Mesendoderm (in vitro differentiated cells): ENCODE measurements around the gene MSL3. TPM values are rescaled to one million over a fixed set of nuclear protein-coding genes. Genes with fewer than 3 reads are reported as not detected.

ENCODE experiments used
- DNase-seq: peaks from one replicate; pipeline ENCODE4 v3.0.0; 2013
- H2AK5ac ChIP-seq: 2 replicates; pipeline ENCODE4 v1.6.1; 2013; ENCODE audit warnings: low read length, inconsistent platforms
- H2BK120ac ChIP-seq: 2 replicates; pipeline ENCODE4 v1.6.1; 2013; ENCODE audit warnings: low read depth, mild to moderate bottlenecking, low read length, moderate library complexity, mixed read lengths
- H2BK15ac ChIP-seq: replicated peaks from 2 replicates; pipeline ENCODE4 v1.6.1; 2013; ENCODE audit warnings: low read depth, mild to moderate bottlenecking, moderate library complexity
- H2BK5ac ChIP-seq: 2 replicates; pipeline ENCODE4 v1.6.1; 2013; ENCODE audit warnings: low read length, inconsistent platforms
- H3K18ac ChIP-seq: 2 replicates; pipeline ENCODE4 v1.6.1; 2013; ENCODE audit warnings: mild to moderate bottlenecking, low read length, mixed read lengths
- H3K23ac ChIP-seq: one replicate; pipeline ENCODE4 v1.6.1; 2013; ENCODE audit warnings: low read length
- H3K27ac ChIP-seq: 2 replicates; pipeline ENCODE4 v1.5.1; 2013; ENCODE audit warnings: low read depth, mild to moderate bottlenecking, inconsistent platforms, low read length, moderate library complexity
- H3K27me3 ChIP-seq: 2 replicates; pipeline ENCODE4 v1.6.1; 2013; ENCODE audit warnings: low read length, control low read depth, mild to moderate bottlenecking, inconsistent platforms; ENCODE audit not compliant: insufficient read depth, poor library complexity
- H3K36me3 ChIP-seq: 2 replicates; pipeline ENCODE4 v1.6.1; 2013; ENCODE audit warnings: low read length, inconsistent platforms; ENCODE audit not compliant: control insufficient read depth, insufficient read depth
- H3K4ac ChIP-seq: one replicate; pipeline ENCODE4 v1.6.1; 2013; ENCODE audit warnings: low read depth, mild to moderate bottlenecking, low read length, moderate library complexity
- H3K4me1 ChIP-seq: 2 replicates; pipeline ENCODE4 v1.6.1; 2013; ENCODE audit warnings: low read depth, low read length, inconsistent platforms; ENCODE audit not compliant: control insufficient read depth
- H3K4me2 ChIP-seq: 2 replicates; pipeline ENCODE4 v1.6.1; 2013; ENCODE audit warnings: low read length
- H3K4me3 ChIP-seq: 2 replicates; pipeline ENCODE4 v1.5.1; 2013; ENCODE audit warnings: mild to moderate bottlenecking, low read length
- H3K56ac ChIP-seq: one replicate; pipeline ENCODE4 v1.6.1; 2013; ENCODE audit warnings: low read length
- H3K79me1 ChIP-seq: 2 replicates; pipeline ENCODE4 v1.6.1; 2013; ENCODE audit warnings: low read length, inconsistent platforms
- H3K79me2 ChIP-seq: 2 replicates; pipeline ENCODE4 v1.6.1; 2013; ENCODE audit warnings: mild to moderate bottlenecking, low read length; ENCODE audit not compliant: control insufficient read depth, insufficient read depth
- H3K9ac ChIP-seq: 2 replicates; pipeline ENCODE4 v1.6.1; 2013; ENCODE audit warnings: low read length, inconsistent platforms
- H4K5ac ChIP-seq: one replicate; pipeline ENCODE4 v1.6.1; 2013; ENCODE audit warnings: low read length
- H4K8ac ChIP-seq: one replicate; pipeline ENCODE4 v1.6.1; 2013; ENCODE audit warnings: low read depth, mild to moderate bottlenecking, control low read depth, low read length, moderate library complexity
- WGBS: extraction: QIAGEN DNeasy Blood & Tissue Kit; methylation state at CpG from one replicate; pipeline ENCODE4 v1.1.7; 2013; ENCODE audit warnings: low lambda C conversion rate, missing lambda C conversion rate; ENCODE audit not compliant: insufficient coverage; ENCODE audit errors: extremely low coverage; 5-methylcytosine and 5-hydroxymethylcytosine counted together
- polyA plus RNA-seq, 2 experiments: library from polyadenylated mRNA; stranded (reverse); fragments of 200-250 nt; gene quantifications; one replicate each; pipeline ENCODE4 v1.2.3, GENCODE V29; 2013

MSL3 gene, protein sequence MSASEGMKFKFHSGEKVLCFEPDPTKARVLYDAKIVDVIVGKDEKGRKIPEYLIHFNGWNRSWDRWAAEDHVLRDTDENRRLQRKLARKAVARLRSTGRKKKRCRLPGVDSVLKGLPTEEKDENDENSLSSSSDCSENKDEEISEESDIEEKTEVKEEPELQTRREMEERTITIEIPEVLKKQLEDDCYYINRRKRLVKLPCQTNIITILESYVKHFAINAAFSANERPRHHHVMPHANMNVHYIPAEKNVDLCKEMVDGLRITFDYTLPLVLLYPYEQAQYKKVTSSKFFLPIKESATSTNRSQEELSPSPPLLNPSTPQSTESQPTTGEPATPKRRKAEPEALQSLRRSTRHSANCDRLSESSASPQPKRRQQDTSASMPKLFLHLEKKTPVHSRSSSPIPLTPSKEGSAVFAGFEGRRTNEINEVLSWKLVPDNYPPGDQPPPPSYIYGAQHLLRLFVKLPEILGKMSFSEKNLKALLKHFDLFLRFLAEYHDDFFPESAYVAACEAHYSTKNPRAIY
- 13.2 TPM for polyA plus RNA-seq (2013, experiment 1 of 2)
- 14.0 TPM for polyA plus RNA-seq (2013, experiment 2 of 2)

DNA sequence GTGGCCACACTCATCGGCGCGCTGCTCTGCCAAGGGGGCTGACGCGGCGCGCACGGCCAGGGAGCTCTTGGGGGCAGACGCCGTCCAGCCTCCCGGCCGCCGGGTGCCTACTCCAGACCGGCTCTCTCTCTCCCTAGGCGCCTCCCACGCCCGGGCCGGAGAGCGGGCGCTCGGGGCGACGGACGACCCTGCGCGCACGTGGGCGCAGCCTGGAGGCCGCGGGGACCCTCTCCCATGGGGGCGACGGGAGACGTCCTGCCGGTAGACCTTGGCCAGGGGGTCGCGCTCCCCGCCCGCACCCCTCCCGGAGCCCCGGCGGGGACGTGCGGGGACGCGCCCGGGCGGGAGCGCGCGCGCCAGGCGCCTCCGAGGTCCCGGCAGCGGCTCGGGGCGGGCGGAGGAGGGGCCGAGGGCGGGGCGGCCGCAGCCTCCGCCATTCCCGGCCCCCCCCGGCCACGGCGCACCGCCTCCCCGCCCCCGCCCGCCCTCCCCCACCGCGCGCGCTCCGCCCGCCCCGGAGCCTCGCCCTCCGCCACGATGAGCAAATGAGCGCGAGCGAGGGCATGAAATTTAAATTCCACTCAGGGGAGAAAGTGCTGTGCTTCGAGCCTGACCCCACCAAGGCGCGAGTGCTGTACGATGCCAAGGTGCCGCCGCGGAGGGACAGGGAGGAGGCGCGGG is at the start of gene MSL3:
TSS of gene MSL3 (plus strand) at position 519 of the 681 bp plus-strand sequence. CDS start at position 546, 27 bp downstream.
- Histone ChIP-seq H3K79me1 (no peaks in the 10 kb centered on the region), H3K4me3 (peak within 1 kb of the TSS; percentile 78), H3K23ac (no peak within 1 kb of the TSS), H3K4me1 (no peaks in the 10 kb centered on the region), H3K79me2 (no peaks in the 10 kb centered on the region), H3K4ac (peak within 1 kb of the TSS; percentile 91), H2BK120ac (peak within 1 kb of the TSS; percentile 61), H2BK15ac (no peak within 1 kb of the TSS), H2AK5ac (no peak within 1 kb of the TSS), H3K4me2 (peak within 1 kb of the TSS; percentile 53), H3K9ac (peak within 1 kb of the TSS; percentile 84), H3K27ac (peak within 1 kb of the TSS; percentile 62), H3K56ac (peak within 1 kb of the TSS; percentile 88), H4K5ac (no peak within 1 kb of the TSS), H3K27me3 (no peaks in the 10 kb centered on the region), H3K36me3 (no peaks in the 10 kb centered on the region), H2BK5ac (no peak within 1 kb of the TSS), H3K18ac (peak within 1 kb of the TSS; percentile 98), H4K8ac (no peak within 1 kb of the TSS)
- peak; percentile 47 for DNase-seq
- WGBS = no CpG with 5 or more reads among the region's 93 CpGs

GRCh38 chrX:11722304-11722703 is 35.7 kb upstream of the MSL3 start:
- Histone ChIP-seq H3K4me3 (no peak overlapping the region), H2BK15ac (no peak overlapping the region), H3K4me2 (no peak overlapping the region), H3K23ac (no peak overlapping the region), H3K79me2 (no peaks in the 10 kb centered on the region), H3K4me1 (no peaks in the 10 kb centered on the region), H4K8ac (no peak overlapping the region), H3K27me3 (no peaks in the 10 kb centered on the region), H4K5ac (no peak overlapping the region), H3K4ac (no peak overlapping the region), H3K27ac (no peak overlapping the region), H3K79me1 (no peaks in the 10 kb centered on the region), H2BK5ac (no peak overlapping the region), H3K36me3 (no peaks in the 10 kb centered on the region), H3K56ac (no peak overlapping the region), H3K9ac (no peak overlapping the region), H2BK120ac (no peak overlapping the region), H3K18ac (no peak overlapping the region), H2AK5ac (no peak overlapping the region)
- no peak for DNase-seq
- WGBS = no CpG with 5 or more reads among the region's 5 CpGs

DNA sequence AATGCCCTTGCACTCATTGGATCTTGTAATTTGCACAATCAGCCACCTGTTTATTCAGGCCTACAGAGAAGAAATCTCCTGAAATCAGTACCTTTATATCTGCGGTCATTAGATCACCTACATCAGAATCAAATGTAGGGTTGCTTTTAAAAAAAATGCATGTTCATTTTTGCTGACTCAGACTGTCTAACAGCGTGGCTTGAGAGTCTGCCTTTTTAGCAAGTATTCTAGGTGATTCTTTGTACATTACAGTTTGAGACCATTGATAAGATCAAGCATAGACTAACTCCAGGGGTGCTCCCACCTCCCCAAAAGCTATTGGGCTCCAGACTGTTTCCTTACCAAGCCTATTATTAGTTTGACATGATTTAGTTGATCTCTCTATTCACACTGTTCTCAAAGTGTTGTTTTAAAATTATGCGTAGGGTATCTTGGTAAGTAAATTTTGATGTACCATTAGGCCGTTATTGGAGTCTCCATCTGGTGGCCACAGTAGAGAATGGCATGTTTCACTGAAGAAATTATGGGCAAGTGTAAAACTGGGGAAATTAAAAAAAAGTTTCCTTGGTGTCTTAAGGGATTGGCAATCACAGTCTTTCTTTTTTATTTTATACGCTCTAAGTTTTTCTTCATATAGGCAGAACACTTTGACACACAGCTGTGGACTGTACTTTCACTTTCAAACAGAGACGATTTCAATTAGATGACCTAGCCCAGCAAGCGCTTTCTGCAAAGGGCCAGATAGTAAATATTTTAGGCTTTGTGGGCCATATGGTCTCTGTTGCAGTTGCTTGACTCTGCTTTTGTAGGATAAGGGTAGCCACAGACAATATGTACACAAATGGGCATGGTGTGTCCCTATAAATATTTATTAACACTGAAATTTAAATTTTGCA is 33.7 kb upstream of the MSL3 start:
- Histone ChIP-seq H3K4me2 (no peak overlapping the region), H2AK5ac (no peak overlapping the region), H3K9ac (no peak overlapping the region), H3K56ac (no peak overlapping the region), H2BK120ac (no peak overlapping the region), H4K8ac (no peak overlapping the region), H3K4me3 (no peak overlapping the region), H3K27ac (no peak overlapping the region), H3K18ac (no peak overlapping the region), H3K4ac (no peak overlapping the region), H4K5ac (no peak overlapping the region), H3K27me3 (no peaks in the 10 kb centered on the region), H3K36me3 (no peaks in the 10 kb centered on the region), H3K4me1 (no peaks in the 10 kb centered on the region), H2BK15ac (no peak overlapping the region), H3K79me1 (no peaks in the 10 kb centered on the region), H2BK5ac (no peak overlapping the region), H3K23ac (no peak overlapping the region), H3K79me2 (no peaks in the 10 kb centered on the region)
- WGBS = no CpG with 5 or more reads among the region's 7 CpGs
- peak; percentile 11 for DNase-seq

DNA sequence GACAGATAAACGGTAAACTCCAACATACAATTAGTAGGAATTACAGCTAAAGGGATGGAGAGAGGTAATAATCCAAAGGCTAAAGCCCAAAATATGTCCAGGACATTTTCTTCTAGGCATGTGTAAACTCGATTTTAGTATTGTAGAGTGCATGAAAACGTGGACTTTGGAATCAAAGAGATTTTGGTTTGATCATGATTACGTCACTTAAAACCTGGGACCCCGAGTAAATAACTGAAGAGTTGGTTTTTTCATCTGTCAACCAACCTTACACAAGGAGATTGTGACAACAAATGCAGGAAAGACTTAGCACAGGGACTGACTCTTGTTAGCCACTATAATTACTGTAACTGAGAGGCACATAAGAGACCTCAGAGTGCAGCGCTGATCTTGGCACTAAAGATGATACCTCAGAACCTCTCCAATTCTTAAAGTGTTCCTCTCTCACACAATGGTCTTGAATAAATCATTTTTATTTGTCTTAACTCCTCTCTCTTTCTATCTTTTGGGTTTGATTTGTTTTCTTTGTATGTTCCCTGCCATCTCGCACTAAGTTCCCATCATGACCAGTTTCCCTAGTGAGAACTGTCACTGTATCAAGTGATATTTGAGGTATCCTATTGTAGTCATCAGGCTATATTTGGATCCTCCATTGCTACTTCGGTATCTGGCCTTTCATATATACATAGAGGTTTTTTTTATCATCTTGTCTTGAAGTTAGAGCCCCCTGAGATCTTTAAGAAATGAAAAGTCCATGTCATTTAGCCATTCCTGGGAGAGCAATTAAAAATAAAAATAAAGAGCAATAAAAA is 32.2 kb upstream of the MSL3 start:
- Histone ChIP-seq H3K18ac (no peak overlapping the region), H3K9ac (no peak overlapping the region), H3K23ac (no peak overlapping the region), H4K8ac (no peak overlapping the region), H3K4me1 (no peaks in the 10 kb centered on the region), H3K36me3 (no peaks in the 10 kb centered on the region), H4K5ac (no peak overlapping the region), H3K27me3 (no peaks in the 10 kb centered on the region), H3K27ac (no peak overlapping the region), H2BK120ac (no peak overlapping the region), H2BK5ac (no peak overlapping the region), H3K56ac (no peak overlapping the region), H3K4me3 (no peak overlapping the region), H2BK15ac (no peak overlapping the region), H3K4ac (no peak overlapping the region), H3K79me2 (no peaks in the 10 kb centered on the region), H3K79me1 (no peaks in the 10 kb centered on the region), H2AK5ac (no peak overlapping the region), H3K4me2 (no peak overlapping the region)
- DNase-seq = no peak
- WGBS = no CpG with 5 or more reads among the region's 8 CpGs

GRCh38 chrX:11728556-11728955 is 29.5 kb upstream of the MSL3 start:
- no peak overlapping the region for H3K27ac ChIP-seq
- H2BK120ac ChIP-seq = no peak overlapping the region
- no peak overlapping the region for H3K9ac ChIP-seq
- no peaks in the 10 kb centered on the region for H3K27me3 ChIP-seq
- no peak overlapping the region for H2BK5ac ChIP-seq
- no peaks in the 10 kb centered on the region for H3K79me2 ChIP-seq
- H4K8ac ChIP-seq = no peak overlapping the region
- no peak overlapping the region for H3K23ac ChIP-seq
- H3K18ac ChIP-seq = no peak overlapping the region
- no peaks in the 10 kb centered on the region for H3K4me1 ChIP-seq
- H4K5ac ChIP-seq = no peak overlapping the region
- H3K4ac ChIP-seq = no peak overlapping the region
- no CpG with 5 or more reads among the region's 2 CpGs for WGBS
- DNase-seq = no peak
- H3K4me3 ChIP-seq = no peak overlapping the region
- no peak overlapping the region for H3K56ac ChIP-seq
- no peak overlapping the region for H2AK5ac ChIP-seq
- H3K79me1 ChIP-seq = no peaks in the 10 kb centered on the region
- H2BK15ac ChIP-seq = no peak overlapping the region
- no peak overlapping the region for H3K4me2 ChIP-seq
- H3K36me3 ChIP-seq = no peaks in the 10 kb centered on the region
